OCI-LY1 (cell line): ENCODE results near the gene F2.

Experiments used
- CTCF ChIP-seq: fragments of 200-600 bp; sonication (generic), shearing (Covaris generic); IDR thresholded peaks from 2 replicates; pipeline ENCODE4 v1.5.1; 2017; ENCODE audit warnings: mild to moderate bottlenecking, antibody characterized with exemption, low read length, moderate library complexity, mixed read lengths
- EZH2 ChIP-seq: fragments of 200-600 bp; sonication (generic), shearing (Covaris generic); IDR thresholded peaks from 2 replicates; pipeline ENCODE4 v1.8.0; 2017; ENCODE audit warnings: borderline replicate concordance, mixed run types, mild to moderate bottlenecking, antibody characterized with exemption, low read length, moderate library complexity, mixed read lengths

GRCh38 chr11:46761807-46762206 is 42.8 kb downstream of the F2 start:
- TF ChIP-seq CTCF (no peak), EZH2 (no peak)
